Fibroblast of lung (primary cell): ENCODE data around the gene DNAJB11. TPM values are rescaled to one million over a fixed set of nuclear protein-coding genes. Genes with fewer than 3 reads are reported as not detected.

Source experiments
- DNase-seq, 2 donors: peaks; one replicate each; pipeline versions ENCODE4 v3.0.0 to v3.0.0-alpha.2; 2010; ENCODE audit warnings: low read depth in 2 of 2
- H2AFZ ChIP-seq: 2 replicates; pipeline ENCODE4 v1.5.1; 2012; ENCODE audit warnings: low read length, control low read depth, inconsistent platforms
- H3K27ac ChIP-seq: 2 replicates; pipeline ENCODE4 v1.5.1; 2011; ENCODE audit warnings: low read length, control low read depth; ENCODE audit not compliant: insufficient read depth
- H3K27me3 ChIP-seq: 2 replicates; pipeline ENCODE4 v1.5.1; 2011; ENCODE audit warnings: mild to moderate bottlenecking, low read length; ENCODE audit not compliant: control insufficient read depth, insufficient read depth
- H3K36me3 ChIP-seq: 2 replicates; pipeline ENCODE4 v1.5.1; 2011; ENCODE audit warnings: low read length; ENCODE audit not compliant: control insufficient read depth, insufficient read depth
- H3K4me1 ChIP-seq: 2 replicates; pipeline ENCODE4 v1.5.1; 2011; ENCODE audit warnings: low read length; ENCODE audit not compliant: control insufficient read depth, insufficient read depth; ENCODE audit errors: extremely low read depth
- H3K4me2 ChIP-seq: 2 replicates; pipeline ENCODE4 v1.5.1; 2011; ENCODE audit warnings: low read length, control low read depth; ENCODE audit not compliant: insufficient read depth; ENCODE audit errors: extremely low read depth
- H3K4me3 ChIP-seq, 4 experiments: fragments of 200-600 bp in 1 of 4; sonication (generic) in 1 of 4; replicated peaks in 1 of 4; 2 replicates each; pipeline ENCODE4 v1.5.1; 2011 to 2016; ENCODE audit warnings: low read length in 4 of 4, low read depth in 3 of 4, mild to moderate bottlenecking in 3 of 4, control low read depth in 2 of 4, inconsistent platforms in 1 of 4, mixed read lengths in 1 of 4; ENCODE audit not compliant: insufficient read depth in 1 of 4; ENCODE audit errors: control extremely low read depth in 1 of 4
- H3K79me2 ChIP-seq: 2 replicates; pipeline ENCODE4 v1.5.1; 2012; ENCODE audit warnings: mild to moderate bottlenecking, low read length, inconsistent platforms; ENCODE audit not compliant: control insufficient read depth, insufficient read depth
- H3K9ac ChIP-seq: 2 replicates; pipeline ENCODE4 v1.5.1; 2011; ENCODE audit warnings: mild to moderate bottlenecking, low read length, control low read depth; ENCODE audit not compliant: insufficient read depth
- H3K9me3 ChIP-seq: 2 replicates; pipeline ENCODE4 v1.5.1; 2012; ENCODE audit warnings: low read depth, low read length; ENCODE audit not compliant: control insufficient read depth, insufficient read depth
- H4K20me1 ChIP-seq: 2 replicates; pipeline ENCODE4 v1.5.1; 2011; ENCODE audit warnings: low read length; ENCODE audit not compliant: control insufficient read depth, insufficient read depth; ENCODE audit errors: extremely low read depth
- CTCF ChIP-seq, 2 donors: IDR thresholded peaks in 1 of 2; conservative IDR thresholded peaks in 1 of 2; 1 replicate in 1 of 2; 2 replicates in 1 of 2; pipeline ENCODE4 v1.5.1; 2011 to 2012; ENCODE audit warnings: low read length in 2 of 2, control low read depth in 1 of 2, inconsistent platforms in 1 of 2, low read depth in 1 of 2, mild to moderate bottlenecking in 1 of 2
- EZH2 ChIP-seq: IDR thresholded peaks from 2 replicates; pipeline ENCODE4 v1.5.1; 2012; ENCODE audit warnings: low read length, control low read depth, mild to moderate bottlenecking; ENCODE audit errors: missing control alignments
- polyA plus RNA-seq, 2 donors: library from polyadenylated mRNA; depleted of rRNA in 1 of 2; stranded (reverse) in 1 of 2; unstranded in 1 of 2; fragments of >200 nt; gene quantifications; 2 replicates each; pipeline ENCODE4 v1.2.1, GENCODE V29; 2011 to 2012; ENCODE audit warnings: missing spikeins in 1 of 2
- total RNA-seq: library from RNA; depleted of rRNA; stranded (reverse); fragments of >200 nt; gene quantifications from 2 replicates; pipeline ENCODE4 v1.2.1, GENCODE V29; 2014

Gene DNAJB11
- total and polyA plus RNA-seq, 2 donors (not counting 1 experiment from before 2014, with no cell fraction given) = 37.5 to 59.1 TPM

GRCh38 chr3:186598108-186598784 is 27.7 kb downstream of the DNAJB11 start:
- Histone ChIP-seq H4K20me1 (no peaks in the 10 kb centered on the region), H3K9me3 (no peaks in the 10 kb centered on the region), H3K27ac (no peak overlapping the region), H3K4me1 (no peaks in the 10 kb centered on the region), H3K79me2 (no peaks in the 10 kb centered on the region), H3K27me3 (no peaks in the 10 kb centered on the region), H3K4me2 (no peak overlapping the region), H3K4me3 (no peak overlapping the region), H2AFZ (no peak overlapping the region), H3K9ac (no peak overlapping the region), H3K36me3 (no peaks in the 10 kb centered on the region)
- TF ChIP-seq CTCF (conservative IDR thresholded peaks at IDR 0.05 in 1 of 2, IDR thresholded peaks at IDR 0.05 in 1 of 2; ENCODE audit: low read depth in 1 of 2, low read length in 2 of 2) (no peak), EZH2 (no peak)
- DNase-seq = peak in 1 of 2 donors; percentile 91

- no peak overlapping the region for H3K4me2 ChIP-seq
- H3K9ac ChIP-seq = no peak overlapping the region
- H3K79me2 ChIP-seq = no peaks in the 10 kb centered on the region
- H3K27me3 ChIP-seq = peaks cover 2% of the 10 kb centered on the region
- H2AFZ ChIP-seq = no peak overlapping the region
- TF ChIP-seq EZH2 (no peak), CTCF (conservative IDR thresholded peaks at IDR 0.05 in 1 of 2, IDR thresholded peaks at IDR 0.05 in 1 of 2; ENCODE audit: low read depth in 1 of 2, low read length in 2 of 2) (no peak)
- no peak overlapping the region for H3K27ac ChIP-seq
- H3K36me3 ChIP-seq = no peaks in the 10 kb centered on the region
- H3K4me1 ChIP-seq = no peaks in the 10 kb centered on the region
- DNase-seq = no peak
- no peaks in the 10 kb centered on the region for H3K9me3 ChIP-seq
- no peaks in the 10 kb centered on the region for H4K20me1 ChIP-seq
- no peak overlapping the region for H3K4me3 ChIP-seq
Observed at GRCh38 chr3:186598794-186599141, 28.2 kb downstream of the DNAJB11 start.

- TF ChIP-seq CTCF (conservative IDR thresholded peaks at IDR 0.05 in 1 of 2, IDR thresholded peaks at IDR 0.05 in 1 of 2; ENCODE audit: low read depth in 1 of 2, low read length in 2 of 2) (no peak), EZH2 (no peak)
- no peaks in the 10 kb centered on the region for H3K79me2 ChIP-seq
- no peak overlapping the region for H3K4me2 ChIP-seq
- no peak overlapping the region for H3K4me3 ChIP-seq
- H3K9me3 ChIP-seq = no peaks in the 10 kb centered on the region
- no peak overlapping the region for H3K27ac ChIP-seq
- peaks cover 2% of the 10 kb centered on the region for H3K27me3 ChIP-seq
- no peaks in the 10 kb centered on the region for H3K4me1 ChIP-seq
- no peak overlapping the region for H3K9ac ChIP-seq
- H4K20me1 ChIP-seq = no peaks in the 10 kb centered on the region
- no peak for DNase-seq
- no peaks in the 10 kb centered on the region for H3K36me3 ChIP-seq
- H2AFZ ChIP-seq = no peak overlapping the region
Observed at GRCh38 chr3:186599142-186599784, 28.7 kb downstream of the DNAJB11 start.
